ENCODE results near the gene SGCA. TPM values are rescaled to one million over a fixed set of nuclear protein-coding genes. Genes with fewer than 3 reads are reported as not detected.

Gene SGCA
- polyA plus RNA-seq, 1 donor (not counting 4 experiments of a cell fraction or from before 2014, with no cell fraction given) = not detected

GRCh38 chr17:50164697-50164988, 1.2 kb upstream of the SGCA start:
- DNase-seq (ENCODE audit: low read depth, low spot score) = no peak
- Histone ChIP-seq H2AFZ (ENCODE audit: control insufficient read depth, low read length) (no peak overlapping the region), H3K27me3 (ENCODE audit: control insufficient read depth, extremely low read depth, insufficient read depth, low read length) (peaks cover 3% of the 10 kb centered on the region), H3K4me1 (ENCODE audit: control insufficient read depth, extremely low read depth, insufficient read depth, low read length) (peaks cover 9% of the 10 kb centered on the region), H3K9me3 (ENCODE audit: control insufficient read depth, low read depth, low read length) (no peaks in the 10 kb centered on the region), H3K4me3 (ENCODE audit: control insufficient read depth in 2 of 3, extremely low read depth in 1 of 3, insufficient read depth in 2 of 3, low read depth in 1 of 3, low read length in 3 of 3) (no peak overlapping the region), H3K9ac (ENCODE audit: control insufficient read depth, extremely low read depth, insufficient read depth, low read length) (no peak overlapping the region), H3K27ac (ENCODE audit: control insufficient read depth, insufficient read depth, low read length) (no peak overlapping the region), H4K20me1 (ENCODE audit: control insufficient read depth, extremely low read depth, insufficient read depth, low read length) (no peaks in the 10 kb centered on the region), H3K9me1 (ENCODE audit: control insufficient read depth, extremely low read depth, insufficient read depth, low read length) (no peaks in the 10 kb centered on the region), H3K36me3 (ENCODE audit: control insufficient read depth in 2 of 2, extremely low read depth in 1 of 2, insufficient read depth in 2 of 2, low read length in 2 of 2) (no peaks in the 10 kb centered on the region), H3K79me2 (ENCODE audit: control insufficient read depth, insufficient read depth, low read length) (no peaks in the 10 kb centered on the region), H3K4me2 (ENCODE audit: control insufficient read depth, extremely low read depth, insufficient read depth, low read depth, low read length) (no peak overlapping the region)
- dilution Hi-C loops (cut with MboI; ENCODE audit: extremely low pct_ligation_motif_present, low sequenced_read_pairs) = no loop called here
- TF ChIP-seq CTCF (optimal IDR thresholded peaks at IDR 0.05 in 1 of 3, IDR thresholded peaks at IDR 0.05 in 1 of 3, conservative IDR thresholded peaks at IDR 0.05 in 1 of 3; ENCODE audit: extremely low read depth in 1 of 3, insufficient read depth in 2 of 3, low read length in 3 of 3) (no peak), EZH2 (IDR thresholded peaks at IDR 0.05; ENCODE audit: low read length) (no peak)
- FAIRE-seq = no peak

DNA sequence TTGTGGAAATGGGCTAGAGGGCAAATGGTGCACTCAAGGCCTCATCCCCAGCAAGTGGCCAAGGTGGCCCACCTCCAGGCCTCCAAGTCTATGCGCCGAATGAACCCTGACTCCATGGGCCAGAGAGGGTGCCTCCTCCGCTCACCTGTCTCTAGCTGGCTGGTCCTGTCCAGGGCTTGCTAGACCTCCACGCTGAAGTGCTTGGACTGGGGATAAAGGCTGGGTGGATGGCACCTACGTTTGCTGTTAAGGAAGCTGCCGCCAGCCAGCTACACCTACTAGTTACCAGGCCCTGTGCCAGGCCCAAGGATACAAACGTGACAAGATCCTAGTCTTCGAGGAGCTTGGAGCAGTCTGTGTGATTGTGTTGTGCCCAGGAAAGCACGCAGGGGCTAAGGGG, 739 bp upstream of the SGCA start:
- Histone ChIP-seq H3K4me1 (ENCODE audit: control insufficient read depth, extremely low read depth, insufficient read depth, low read length) (peaks cover 9% of the 10 kb centered on the region), H3K27ac (ENCODE audit: control insufficient read depth, insufficient read depth, low read length) (no peak overlapping the region), H3K79me2 (ENCODE audit: control insufficient read depth, insufficient read depth, low read length) (no peaks in the 10 kb centered on the region), H3K27me3 (ENCODE audit: control insufficient read depth, extremely low read depth, insufficient read depth, low read length) (peaks cover 3% of the 10 kb centered on the region), H2AFZ (ENCODE audit: control insufficient read depth, low read length) (no peak overlapping the region), H3K4me2 (ENCODE audit: control insufficient read depth, extremely low read depth, insufficient read depth, low read depth, low read length) (no peak overlapping the region), H3K36me3 (ENCODE audit: control insufficient read depth in 2 of 2, extremely low read depth in 1 of 2, insufficient read depth in 2 of 2, low read length in 2 of 2) (no peaks in the 10 kb centered on the region), H4K20me1 (ENCODE audit: control insufficient read depth, extremely low read depth, insufficient read depth, low read length) (no peaks in the 10 kb centered on the region), H3K9ac (ENCODE audit: control insufficient read depth, extremely low read depth, insufficient read depth, low read length) (no peak overlapping the region), H3K9me1 (ENCODE audit: control insufficient read depth, extremely low read depth, insufficient read depth, low read length) (no peaks in the 10 kb centered on the region), H3K4me3 (ENCODE audit: control insufficient read depth in 2 of 3, extremely low read depth in 1 of 3, insufficient read depth in 2 of 3, low read depth in 1 of 3, low read length in 3 of 3) (no peak overlapping the region), H3K9me3 (ENCODE audit: control insufficient read depth, low read depth, low read length) (no peaks in the 10 kb centered on the region)
- dilution Hi-C loops (cut with MboI; ENCODE audit: extremely low pct_ligation_motif_present, low sequenced_read_pairs) = no loop called here
- TF ChIP-seq CTCF (optimal IDR thresholded peaks at IDR 0.05 in 1 of 3, IDR thresholded peaks at IDR 0.05 in 1 of 3, conservative IDR thresholded peaks at IDR 0.05 in 1 of 3; ENCODE audit: extremely low read depth in 1 of 3, insufficient read depth in 2 of 3, low read length in 3 of 3) = no peak
- TF ChIP-seq EZH2 (IDR thresholded peaks at IDR 0.05; ENCODE audit: low read length) = no peak
- no peak for DNase-seq (ENCODE audit: low read depth, low spot score)
- no peak for FAIRE-seq

All from keratinocyte (primary cell).